ENCODE data around the gene PLEKHJ1. TPM values are rescaled to one million over a fixed set of nuclear protein-coding genes. Genes with fewer than 3 reads are reported as not detected.

PLEKHJ1 gene
- polyA plus RNA-seq, 1 of the 3 experiments (the other 2 are of a cell fraction) = 151 TPM

DNA sequence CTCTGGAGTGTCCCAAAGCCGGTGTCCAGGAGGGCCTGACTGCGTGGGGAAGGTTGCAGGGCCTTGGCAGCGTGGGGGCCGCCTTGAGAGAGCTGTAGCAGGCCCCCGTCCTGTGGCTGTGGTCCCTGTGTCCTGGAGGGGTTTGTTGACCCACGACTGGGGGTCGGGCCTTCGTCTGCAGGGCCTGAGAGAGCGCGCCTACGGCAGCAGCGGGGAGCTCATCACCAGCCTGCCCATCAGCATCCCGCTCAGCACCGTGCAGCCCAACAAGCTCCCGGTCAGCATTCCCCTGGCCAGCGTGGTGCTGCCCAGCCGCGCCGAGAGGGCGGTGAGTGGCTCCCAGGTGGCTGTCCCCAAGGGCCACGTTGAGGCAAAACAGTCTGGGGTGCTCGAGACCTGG is 18.5 kb downstream of the PLEKHJ1 start (continued):
- TF ChIP-seq, protein P1, sequence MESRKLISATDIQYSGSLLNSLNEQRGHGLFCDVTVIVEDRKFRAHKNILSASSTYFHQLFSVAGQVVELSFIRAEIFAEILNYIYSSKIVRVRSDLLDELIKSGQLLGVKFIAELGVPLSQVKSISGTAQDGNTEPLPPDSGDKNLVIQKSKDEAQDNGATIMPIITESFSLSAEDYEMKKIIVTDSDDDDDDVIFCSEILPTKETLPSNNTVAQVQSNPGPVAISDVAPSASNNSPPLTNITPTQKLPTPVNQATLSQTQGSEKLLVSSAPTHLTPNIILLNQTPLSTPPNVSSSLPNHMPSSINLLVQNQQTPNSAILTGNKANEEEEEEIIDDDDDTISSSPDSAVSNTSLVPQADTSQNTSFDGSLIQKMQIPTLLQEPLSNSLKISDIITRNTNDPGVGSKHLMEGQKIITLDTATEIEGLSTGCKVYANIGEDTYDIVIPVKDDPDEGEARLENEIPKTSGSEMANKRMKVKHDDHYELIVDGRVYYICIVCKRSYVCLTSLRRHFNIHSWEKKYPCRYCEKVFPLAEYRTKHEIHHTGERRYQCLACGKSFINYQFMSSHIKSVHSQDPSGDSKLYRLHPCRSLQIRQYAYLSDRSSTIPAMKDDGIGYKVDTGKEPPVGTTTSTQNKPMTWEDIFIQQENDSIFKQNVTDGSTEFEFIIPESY (IDR thresholded peaks at IDR 0.05; ENCODE audit: borderline replicate concordance, low read depth) = no peak
- TF ChIP-seq MEF2A (IDR thresholded peaks at IDR 0.05; ENCODE audit: borderline replicate concordance, low read depth) = no peak

DNA sequence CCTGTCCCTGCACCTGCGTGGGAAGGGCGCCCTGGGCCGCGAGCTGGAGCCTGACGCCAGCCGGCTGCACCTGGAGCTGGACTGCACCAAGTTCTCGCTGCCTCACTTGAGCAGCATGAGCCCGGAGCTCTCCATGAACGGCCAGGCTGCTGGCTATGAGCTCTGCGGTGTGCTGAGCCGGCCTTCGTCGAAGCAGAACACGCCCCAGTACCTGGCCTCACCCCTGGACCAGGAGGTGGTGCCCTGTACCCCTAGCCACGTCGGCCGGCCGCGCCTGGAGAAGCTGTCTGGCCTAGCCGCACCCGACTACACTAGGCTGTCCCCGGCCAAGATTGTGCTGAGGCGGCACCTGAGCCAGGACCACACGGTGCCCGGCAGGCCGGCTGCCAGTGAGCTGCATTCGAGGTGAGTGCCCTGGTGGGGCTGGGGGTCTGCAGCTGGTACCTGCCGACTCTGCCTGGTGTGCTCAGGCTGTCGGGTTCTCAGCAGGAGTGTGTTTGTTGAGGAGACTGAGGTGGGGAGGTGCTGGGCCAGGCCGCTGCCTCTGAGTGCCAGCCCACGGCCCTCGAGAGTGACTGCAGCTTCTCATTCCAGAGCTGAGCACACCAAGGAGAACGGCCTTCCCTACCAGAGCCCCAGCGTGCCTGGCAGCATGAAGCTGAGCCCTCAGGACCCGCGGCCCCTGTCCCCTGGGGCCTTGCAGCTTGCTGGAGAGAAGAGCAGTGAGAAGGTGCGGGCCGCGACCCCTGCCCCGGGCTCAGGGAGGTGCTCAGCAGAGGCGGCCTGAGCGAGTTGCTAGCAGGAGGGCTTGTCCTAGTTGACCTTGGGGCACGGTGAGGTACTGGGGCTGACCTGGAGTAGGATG is 19.5 kb downstream of the PLEKHJ1 start:
- ChIA-PET CTCF (interaction anchor here (1.3 to 2.3 kb wide), 3 partner anchors 17 to 99 kb away, joined by 3 to 11 read pairs (median 9); no protein-coding TSS in a partner anchor), POLR2A (interaction anchor here (0.6 kb wide), 1 partner anchor 27 kb away, joined by 3 read pairs; no protein-coding TSS in a partner anchor)

More for the DNA sequence above, 19.5 kb downstream of the PLEKHJ1 start:
- TF ChIP-seq, protein P2, sequence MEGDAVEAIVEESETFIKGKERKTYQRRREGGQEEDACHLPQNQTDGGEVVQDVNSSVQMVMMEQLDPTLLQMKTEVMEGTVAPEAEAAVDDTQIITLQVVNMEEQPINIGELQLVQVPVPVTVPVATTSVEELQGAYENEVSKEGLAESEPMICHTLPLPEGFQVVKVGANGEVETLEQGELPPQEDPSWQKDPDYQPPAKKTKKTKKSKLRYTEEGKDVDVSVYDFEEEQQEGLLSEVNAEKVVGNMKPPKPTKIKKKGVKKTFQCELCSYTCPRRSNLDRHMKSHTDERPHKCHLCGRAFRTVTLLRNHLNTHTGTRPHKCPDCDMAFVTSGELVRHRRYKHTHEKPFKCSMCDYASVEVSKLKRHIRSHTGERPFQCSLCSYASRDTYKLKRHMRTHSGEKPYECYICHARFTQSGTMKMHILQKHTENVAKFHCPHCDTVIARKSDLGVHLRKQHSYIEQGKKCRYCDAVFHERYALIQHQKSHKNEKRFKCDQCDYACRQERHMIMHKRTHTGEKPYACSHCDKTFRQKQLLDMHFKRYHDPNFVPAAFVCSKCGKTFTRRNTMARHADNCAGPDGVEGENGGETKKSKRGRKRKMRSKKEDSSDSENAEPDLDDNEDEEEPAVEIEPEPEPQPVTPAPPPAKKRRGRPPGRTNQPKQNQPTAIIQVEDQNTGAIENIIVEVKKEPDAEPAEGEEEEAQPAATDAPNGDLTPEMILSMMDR (IDR thresholded peaks at IDR 0.05) = no peak
- TF ChIP-seq TCF12 (IDR thresholded peaks at IDR 0.05) (no peak), NRF1 (IDR thresholded peaks at IDR 0.05; ENCODE audit: low read depth, low read length) (no peak), CHD2 (IDR thresholded peaks at IDR 0.05; ENCODE audit: low read length, partially characterized antibody) (no peak), EP300 (IDR thresholded peaks at IDR 0.05; ENCODE audit: borderline replicate concordance in 1 of 2, low read depth in 1 of 2, low read length in 1 of 2) (no peak), NFIC (IDR thresholded peaks at IDR 0.05; ENCODE audit: borderline replicate concordance) (no peak), FOXJ3 (CRISPR knock-in tag; IDR thresholded peaks at IDR 0.05) (no peak), RCOR1 (IDR thresholded peaks at IDR 0.05; ENCODE audit: low read length) (no peak), FOSL2 (IDR thresholded peaks at IDR 0.05; ENCODE audit: borderline replicate concordance, low read depth) (no peak), MXI1 (IDR thresholded peaks at IDR 0.05; ENCODE audit: low read depth, low read length) (no peak), SIN3A (IDR thresholded peaks at IDR 0.05; ENCODE audit: borderline replicate concordance, low read depth, low read length) (no peak)
- TF ChIP-seq, protein P1 (IDR thresholded peaks at IDR 0.05; ENCODE audit: borderline replicate concordance, low read depth) = no peak
- TF ChIP-seq, protein P3, sequence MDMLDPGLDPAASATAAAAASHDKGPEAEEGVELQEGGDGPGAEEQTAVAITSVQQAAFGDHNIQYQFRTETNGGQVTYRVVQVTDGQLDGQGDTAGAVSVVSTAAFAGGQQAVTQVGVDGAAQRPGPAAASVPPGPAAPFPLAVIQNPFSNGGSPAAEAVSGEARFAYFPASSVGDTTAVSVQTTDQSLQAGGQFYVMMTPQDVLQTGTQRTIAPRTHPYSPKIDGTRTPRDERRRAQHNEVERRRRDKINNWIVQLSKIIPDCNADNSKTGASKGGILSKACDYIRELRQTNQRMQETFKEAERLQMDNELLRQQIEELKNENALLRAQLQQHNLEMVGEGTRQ (IDR thresholded peaks at IDR 0.05; ENCODE audit: borderline replicate concordance, low read depth, low read length) = no peak
- TF ChIP-seq, protein P4, sequence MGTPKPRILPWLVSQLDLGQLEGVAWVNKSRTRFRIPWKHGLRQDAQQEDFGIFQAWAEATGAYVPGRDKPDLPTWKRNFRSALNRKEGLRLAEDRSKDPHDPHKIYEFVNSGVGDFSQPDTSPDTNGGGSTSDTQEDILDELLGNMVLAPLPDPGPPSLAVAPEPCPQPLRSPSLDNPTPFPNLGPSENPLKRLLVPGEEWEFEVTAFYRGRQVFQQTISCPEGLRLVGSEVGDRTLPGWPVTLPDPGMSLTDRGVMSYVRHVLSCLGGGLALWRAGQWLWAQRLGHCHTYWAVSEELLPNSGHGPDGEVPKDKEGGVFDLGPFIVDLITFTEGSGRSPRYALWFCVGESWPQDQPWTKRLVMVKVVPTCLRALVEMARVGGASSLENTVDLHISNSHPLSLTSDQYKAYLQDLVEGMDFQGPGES (IDR thresholded peaks at IDR 0.05; ENCODE audit: low read depth, low read length) = no peak
- TF ChIP-seq, protein P5, sequence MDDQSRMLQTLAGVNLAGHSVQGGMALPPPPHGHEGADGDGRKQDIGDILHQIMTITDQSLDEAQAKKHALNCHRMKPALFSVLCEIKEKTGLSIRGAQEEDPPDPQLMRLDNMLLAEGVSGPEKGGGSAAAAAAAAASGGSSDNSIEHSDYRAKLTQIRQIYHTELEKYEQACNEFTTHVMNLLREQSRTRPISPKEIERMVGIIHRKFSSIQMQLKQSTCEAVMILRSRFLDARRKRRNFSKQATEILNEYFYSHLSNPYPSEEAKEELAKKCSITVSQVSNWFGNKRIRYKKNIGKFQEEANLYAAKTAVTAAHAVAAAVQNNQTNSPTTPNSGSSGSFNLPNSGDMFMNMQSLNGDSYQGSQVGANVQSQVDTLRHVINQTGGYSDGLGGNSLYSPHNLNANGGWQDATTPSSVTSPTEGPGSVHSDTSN (IDR thresholded peaks at IDR 0.05) = no peak
- no peak overlapping the region for H3K27ac ChIP-seq (ENCODE audit: low read depth in 2 of 2, low read length in 1 of 2)
- WGBS (ENCODE audit: low lambda C conversion rate) = 98% methylated on average over 11 of the region's 43 CpGs
- no peak overlapping the region for H3K9ac ChIP-seq
- H3F3A ChIP-seq (replicated peaks; ENCODE audit: insufficient read depth) = no peaks in the 10 kb centered on the region
- peaks cover 4 to 69% of the 10 kb centered on the region in 2 experiments for H3K36me3 ChIP-seq (replicated peaks in 1 of 2; ENCODE audit: control insufficient read depth in 1 of 2, insufficient read depth in 2 of 2, low read length in 1 of 2)
- no peaks in the 10 kb centered on the region for H3K9me3 ChIP-seq
- no peaks in the 10 kb centered on the region for H3K79me2 ChIP-seq (ENCODE audit: insufficient read depth)
- DNase-seq = no peak
- H4K20me1 ChIP-seq (ENCODE audit: insufficient read depth) = no peaks in the 10 kb centered on the region
- no peak overlapping the region for H3K4me3 ChIP-seq (ENCODE audit: low read depth in 2 of 2, low read length in 1 of 2)
- H2AFZ ChIP-seq (ENCODE audit: low read depth) = no peak overlapping the region
- peaks cover 0 to 12% of the 10 kb centered on the region in 2 experiments; a peak in 1 of 4 replicates for H3K4me1 ChIP-seq (ENCODE audit: control insufficient read depth in 1 of 2, insufficient read depth in 2 of 2, low read depth in 1 of 2, low read length in 1 of 2)
- H3K9me2 ChIP-seq = no peaks in the 10 kb centered on the region
- no peaks in the 10 kb centered on the region for H3K27me3 ChIP-seq (ENCODE audit: insufficient read depth)
- H3K4me2 ChIP-seq = no peak overlapping the region
